ENCODE measurements around the gene CMTM8. TPM values are rescaled to one million over a fixed set of nuclear protein-coding genes. Genes with fewer than 3 reads are reported as not detected.

CMTM8 gene
- total and polyA plus RNA-seq, 2 of the 8 experiments (the other 6 are each of a cell fraction or from before 2014, with no cell fraction given): 10.5 to 22.4 TPM

DNA sequence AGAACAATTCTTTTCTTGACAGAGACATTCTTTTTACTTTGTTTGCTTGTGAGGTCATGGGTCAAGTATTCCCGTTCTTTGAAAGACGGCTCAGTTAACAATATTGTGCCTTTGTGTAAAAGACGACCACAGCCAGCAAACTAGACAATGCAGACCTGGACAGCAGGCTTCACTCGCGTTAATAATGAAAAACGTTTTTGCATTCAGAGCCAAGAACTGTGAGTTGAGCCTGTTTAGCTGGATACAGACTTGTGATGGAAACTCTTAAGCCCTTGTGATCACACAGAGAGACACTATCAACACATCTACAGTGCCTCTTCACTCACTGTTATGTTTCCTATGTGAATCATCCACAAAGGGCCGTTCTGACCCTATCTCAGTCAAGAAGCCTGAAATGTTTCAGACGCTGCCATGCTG lies 115.9 kb downstream of the CMTM8 start (continued):
- no peak for TF ChIP-seq KDM1A (IDR thresholded peaks at IDR 0.05; ENCODE audit: borderline replicate concordance, low read length)
